ENCODE data around the gene CKS2.

Gene CKS2

DNA sequence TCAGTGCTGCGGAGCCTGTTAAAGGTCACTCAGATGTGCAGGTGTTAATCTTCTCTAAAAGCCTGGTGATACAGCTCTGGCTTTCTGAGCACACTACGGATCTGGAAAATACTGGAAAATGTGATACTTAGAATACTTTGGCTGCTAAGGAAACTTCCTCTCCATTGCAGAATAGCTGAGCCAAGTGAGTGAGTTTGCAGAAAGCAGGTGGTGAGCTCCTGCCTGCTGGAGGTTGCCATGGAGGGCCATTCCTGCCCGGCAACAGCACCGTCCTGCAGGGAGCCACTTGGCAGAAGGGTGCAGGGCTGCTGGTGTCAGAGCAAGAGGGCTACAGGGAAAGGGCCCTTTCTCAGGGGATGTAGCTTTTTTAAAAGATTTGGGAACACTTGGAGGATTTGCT is 48.0 kb downstream of the CKS2 start:
- Histone ChIP-seq H3K79me2 (ENCODE audit: insufficient read depth, low read depth) (no peaks in the 10 kb centered on the region), H3K4me3 (IDR thresholded peaks at IDR 0.05; ENCODE audit: insufficient read depth, low read depth, low read length) (no peak overlapping the region), H3K27me3 (ENCODE audit: insufficient read depth, low read depth) (no peaks in the 10 kb centered on the region), H3K4me2 (no peak overlapping the region), H3K27ac (no peak overlapping the region), H2AFZ (ENCODE audit: low read depth) (no peak overlapping the region), H3K9ac (no peak overlapping the region), H3K4me1 (ENCODE audit: low read depth, poor library complexity, severe bottlenecking) (no peaks in the 10 kb centered on the region), H4K20me1 (ENCODE audit: insufficient read depth) (no peaks in the 10 kb centered on the region), H3K36me3 (ENCODE audit: insufficient read depth) (peaks cover 3% of the 10 kb centered on the region; the same call in 1 of the 2 replicates)
- TF ChIP-seq, protein P1, sequence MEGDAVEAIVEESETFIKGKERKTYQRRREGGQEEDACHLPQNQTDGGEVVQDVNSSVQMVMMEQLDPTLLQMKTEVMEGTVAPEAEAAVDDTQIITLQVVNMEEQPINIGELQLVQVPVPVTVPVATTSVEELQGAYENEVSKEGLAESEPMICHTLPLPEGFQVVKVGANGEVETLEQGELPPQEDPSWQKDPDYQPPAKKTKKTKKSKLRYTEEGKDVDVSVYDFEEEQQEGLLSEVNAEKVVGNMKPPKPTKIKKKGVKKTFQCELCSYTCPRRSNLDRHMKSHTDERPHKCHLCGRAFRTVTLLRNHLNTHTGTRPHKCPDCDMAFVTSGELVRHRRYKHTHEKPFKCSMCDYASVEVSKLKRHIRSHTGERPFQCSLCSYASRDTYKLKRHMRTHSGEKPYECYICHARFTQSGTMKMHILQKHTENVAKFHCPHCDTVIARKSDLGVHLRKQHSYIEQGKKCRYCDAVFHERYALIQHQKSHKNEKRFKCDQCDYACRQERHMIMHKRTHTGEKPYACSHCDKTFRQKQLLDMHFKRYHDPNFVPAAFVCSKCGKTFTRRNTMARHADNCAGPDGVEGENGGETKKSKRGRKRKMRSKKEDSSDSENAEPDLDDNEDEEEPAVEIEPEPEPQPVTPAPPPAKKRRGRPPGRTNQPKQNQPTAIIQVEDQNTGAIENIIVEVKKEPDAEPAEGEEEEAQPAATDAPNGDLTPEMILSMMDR (conservative IDR thresholded peaks at IDR 0.05; ENCODE audit: low read depth, low read length), result no peak

GRCh38 chr9:89359751-89360261 is 48.8 kb downstream of the CKS2 start:
- TF ChIP-seq, protein P1 (conservative IDR thresholded peaks at IDR 0.05; ENCODE audit: low read depth, low read length), result no peak
- Histone ChIP-seq H2AFZ (ENCODE audit: low read depth) (no peak overlapping the region), H3K27me3 (ENCODE audit: insufficient read depth, low read depth) (no peaks in the 10 kb centered on the region), H4K20me1 (ENCODE audit: insufficient read depth) (no peaks in the 10 kb centered on the region), H3K79me2 (ENCODE audit: insufficient read depth, low read depth) (no peaks in the 10 kb centered on the region), H3K27ac (no peak overlapping the region), H3K4me1 (ENCODE audit: low read depth, poor library complexity, severe bottlenecking) (no peaks in the 10 kb centered on the region), H3K4me3 (IDR thresholded peaks at IDR 0.05; ENCODE audit: insufficient read depth, low read depth, low read length) (no peak overlapping the region), H3K36me3 (ENCODE audit: insufficient read depth) (peaks cover 3% of the 10 kb centered on the region; the same call in 1 of the 2 replicates), H3K9ac (no peak overlapping the region), H3K4me2 (no peak overlapping the region)

DNA sequence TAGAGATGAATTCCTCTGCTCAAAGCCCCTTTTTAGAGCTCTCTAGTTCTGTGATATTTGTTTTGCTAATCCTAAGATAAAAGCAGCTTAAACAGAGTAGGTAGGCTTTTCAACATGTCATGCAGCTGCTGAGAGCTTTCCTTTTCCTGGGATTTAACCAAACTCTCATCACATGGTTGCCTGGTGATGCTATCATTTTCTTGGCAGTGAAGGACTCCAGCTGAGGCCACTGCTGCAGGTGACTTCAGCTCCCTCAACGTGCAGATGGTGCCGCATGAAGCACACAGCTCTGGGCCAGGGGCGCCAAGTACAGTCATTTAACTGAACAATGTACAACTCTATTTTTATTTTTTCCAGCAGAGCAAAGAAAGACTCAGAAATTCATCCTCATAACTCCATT is 49.5 kb downstream of the CKS2 start:
- Histone ChIP-seq H3K27ac (peak overlapping the region; percentile 12; the same call in 1 of the 2 replicates), H3K4me3 (IDR thresholded peaks at IDR 0.05; ENCODE audit: insufficient read depth, low read depth, low read length) (no peak overlapping the region), H3K4me2 (no peak overlapping the region), H3K27me3 (ENCODE audit: insufficient read depth, low read depth) (no peaks in the 10 kb centered on the region), H2AFZ (ENCODE audit: low read depth) (no peak overlapping the region), H3K9ac (no peak overlapping the region), H3K4me1 (ENCODE audit: low read depth, poor library complexity, severe bottlenecking) (no peaks in the 10 kb centered on the region), H3K79me2 (ENCODE audit: insufficient read depth, low read depth) (no peaks in the 10 kb centered on the region), H3K36me3 (ENCODE audit: insufficient read depth) (peaks cover 3% of the 10 kb centered on the region; the same call in 1 of the 2 replicates), H4K20me1 (ENCODE audit: insufficient read depth) (no peaks in the 10 kb centered on the region)
- TF ChIP-seq, protein P1 (conservative IDR thresholded peaks at IDR 0.05; ENCODE audit: low read depth, low read length), result no peak

GRCh38 chr9:89361031-89361430 is 50.0 kb downstream of the CKS2 start:
- H3K9ac ChIP-seq, result no peak overlapping the region
- H3K27ac ChIP-seq, result no peak overlapping the region
- TF ChIP-seq, protein P1 (conservative IDR thresholded peaks at IDR 0.05; ENCODE audit: low read depth, low read length), result no peak
- H3K36me3 ChIP-seq (ENCODE audit: insufficient read depth), result peaks cover 3% of the 10 kb centered on the region; the same call in 1 of the 2 replicates
- H3K4me3 ChIP-seq (IDR thresholded peaks at IDR 0.05; ENCODE audit: insufficient read depth, low read depth, low read length), result no peak overlapping the region
- no peaks in the 10 kb centered on the region for H3K27me3 ChIP-seq (ENCODE audit: insufficient read depth, low read depth)
- H4K20me1 ChIP-seq (ENCODE audit: insufficient read depth), result no peaks in the 10 kb centered on the region
- H3K79me2 ChIP-seq (ENCODE audit: insufficient read depth, low read depth), result no peaks in the 10 kb centered on the region
- no peak overlapping the region for H2AFZ ChIP-seq (ENCODE audit: low read depth)
- H3K4me2 ChIP-seq, result no peak overlapping the region
- H3K4me1 ChIP-seq (ENCODE audit: low read depth, poor library complexity, severe bottlenecking), result no peaks in the 10 kb centered on the region

Measured in KMS-11 (cell line).